GM19395 (cell line): Measurements from ENCODE around the gene WNT7A.

Experiments used
- ATAC-seq: cut with Tn5 transposase; IDR thresholded peaks from one replicate; pipeline ENCODE4 v1.9.1; 2021; ENCODE audit warnings: mild to moderate bottlenecking, moderate library complexity; ENCODE audit not compliant: unreplicated experiment

The WNT7A gene

DNA sequence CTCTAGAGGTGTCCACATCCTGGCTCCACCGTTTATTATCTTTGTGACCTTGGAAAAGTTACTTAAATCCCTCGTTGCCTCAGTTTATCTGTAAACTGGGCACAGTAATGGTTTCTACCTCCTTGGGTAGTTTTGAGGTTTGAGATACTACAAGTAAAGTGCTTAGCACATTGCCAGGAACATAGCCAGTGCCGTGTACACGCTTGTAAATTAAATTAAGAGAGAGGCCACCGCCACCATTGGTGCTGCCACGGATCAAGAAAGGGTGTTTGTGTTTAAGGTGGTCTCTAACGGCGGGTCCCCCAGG lies 5.8 kb upstream of the WNT7A start:
- no peak for ATAC-seq

DNA sequence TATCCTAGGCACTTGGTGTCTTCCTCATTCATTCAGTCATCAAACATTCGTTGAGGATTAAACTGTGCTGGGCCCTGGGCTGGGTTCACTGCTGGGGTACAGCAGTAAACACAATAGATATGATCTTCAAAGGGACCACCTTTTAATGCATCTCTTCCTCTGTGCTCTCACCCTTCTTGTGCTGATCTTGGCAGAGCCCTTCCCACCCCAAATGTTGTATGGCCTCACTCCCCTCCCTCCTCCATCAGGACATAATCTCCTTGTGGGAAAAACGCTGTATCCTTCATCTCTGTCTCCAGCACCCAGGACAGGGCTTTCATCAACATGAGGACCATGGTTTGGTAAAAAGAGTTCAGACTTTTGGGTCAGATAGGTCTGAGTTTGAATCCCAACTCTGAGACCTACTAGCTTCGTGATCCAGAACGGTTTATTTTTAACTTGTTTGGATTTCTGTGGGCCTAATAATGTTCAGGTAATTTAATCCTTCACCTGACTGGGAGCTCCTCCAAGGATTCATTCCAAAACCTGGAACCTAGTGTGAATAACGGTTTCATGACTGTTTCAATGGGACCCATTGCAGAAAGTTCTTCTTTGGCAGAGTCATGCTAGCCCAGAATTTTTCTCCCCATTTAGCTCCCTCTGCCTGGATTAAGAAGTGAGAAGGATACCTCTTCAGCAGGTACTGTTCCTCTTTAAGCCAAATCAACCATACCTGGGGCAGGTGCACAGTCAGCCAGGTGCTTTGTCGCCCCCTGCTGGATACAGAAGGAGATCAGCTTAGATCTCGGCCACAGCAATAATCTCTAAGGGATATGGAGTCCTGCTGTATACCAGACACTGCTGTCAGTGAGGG lies 5.2 kb upstream of the WNT7A start:
- peak; percentile 60 for ATAC-seq

DNA sequence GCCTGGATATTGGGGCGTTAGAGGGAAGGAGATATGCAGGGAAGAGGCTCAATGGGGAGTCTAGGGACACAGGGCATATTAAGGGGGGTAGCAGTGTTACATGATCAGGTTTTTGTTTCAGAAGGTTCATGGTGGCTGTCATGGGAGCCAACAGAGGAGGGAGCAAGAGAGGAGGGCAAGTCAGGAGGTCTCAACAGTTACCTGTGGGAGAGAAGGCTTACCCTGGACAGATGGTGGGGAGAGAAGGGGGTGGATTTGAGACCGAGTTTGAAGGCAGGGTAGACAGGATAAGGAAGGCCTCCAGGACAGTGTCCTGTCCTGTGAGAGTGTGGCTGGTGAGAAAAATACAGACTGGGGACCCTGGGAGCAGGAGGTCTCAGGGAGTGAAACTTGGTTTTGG lies 3.8 kb upstream of the WNT7A start:
- no peak for ATAC-seq

DNA sequence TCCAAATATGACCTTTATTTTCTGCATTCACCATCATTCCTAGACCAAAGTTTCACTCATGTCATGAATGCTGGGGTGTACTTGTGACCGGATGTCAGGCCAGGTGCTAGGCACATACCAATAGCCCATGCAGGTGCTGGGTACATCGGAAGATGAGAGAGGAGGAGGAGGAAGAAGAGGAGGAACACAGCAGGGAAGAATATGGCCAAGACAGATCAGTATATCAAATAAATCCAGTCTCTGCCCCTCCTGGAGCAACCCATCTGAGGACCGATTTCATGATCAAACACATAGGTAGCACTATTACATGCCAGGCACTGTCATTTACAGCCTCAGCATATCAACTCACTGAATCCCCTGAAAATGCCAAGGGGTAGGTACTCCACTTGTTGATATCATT lies 3.0 kb upstream of the WNT7A start:
- no peak for ATAC-seq

DNA sequence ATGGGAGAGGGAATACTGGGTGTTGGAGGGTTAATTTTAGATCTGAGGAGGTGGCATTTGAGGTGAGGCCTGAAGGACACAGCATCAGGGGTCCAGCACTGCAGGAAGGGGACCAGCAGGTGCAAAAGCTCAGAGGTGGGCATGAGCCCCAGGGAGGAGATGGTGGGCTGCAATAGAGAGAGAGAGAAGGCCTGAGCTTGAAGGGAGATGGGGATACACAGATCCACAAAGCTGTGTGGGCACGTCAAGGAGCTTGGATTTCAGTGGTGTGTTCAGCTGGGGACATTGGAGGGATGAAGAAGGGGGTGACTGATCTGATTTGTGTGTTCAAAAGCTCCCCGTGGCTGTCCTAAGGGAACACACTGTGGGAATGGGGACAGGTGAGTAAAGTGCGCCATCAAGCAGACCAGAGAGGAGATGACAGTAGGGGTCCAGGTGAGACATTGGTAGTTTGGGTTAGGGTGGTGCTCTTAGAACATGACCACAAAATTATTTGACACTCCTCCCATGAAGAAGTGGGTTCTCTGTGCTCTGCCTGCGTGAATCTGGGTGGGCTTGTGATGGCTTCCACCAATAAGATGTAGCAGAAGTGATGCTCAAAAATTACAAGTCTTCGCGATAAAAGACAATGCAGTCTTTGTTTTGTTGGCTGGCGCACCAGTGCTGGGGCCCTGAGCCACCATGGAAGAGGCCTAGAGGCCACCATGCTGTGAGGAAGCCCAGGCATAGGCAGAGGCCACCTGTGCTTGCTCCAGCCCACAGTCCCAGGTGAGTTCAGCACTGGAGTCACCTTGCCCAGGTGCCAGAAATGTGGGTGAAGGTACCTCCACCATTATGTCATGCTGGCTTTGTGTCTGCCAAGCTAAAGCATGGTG lies 1.9 kb upstream of the WNT7A start:
- ATAC-seq, result no peak

DNA sequence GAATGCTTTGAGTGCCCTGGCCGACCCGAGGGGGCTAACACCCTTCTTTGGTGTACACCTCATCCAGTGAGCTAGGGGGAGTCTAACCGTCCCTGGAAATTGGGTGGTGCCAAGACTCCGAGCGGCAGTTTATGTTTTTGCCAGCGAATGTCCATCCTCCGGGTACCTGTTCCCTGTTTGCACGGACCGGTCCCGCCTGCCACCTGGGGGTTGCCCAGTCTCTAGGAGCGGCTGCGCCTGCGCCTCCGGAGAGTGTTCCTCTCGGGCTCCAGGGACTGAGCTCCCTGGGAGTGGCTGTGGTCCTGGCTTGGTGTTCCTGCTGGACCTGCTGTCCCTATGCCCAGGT lies 913 bp upstream of the WNT7A start:
- no peak for ATAC-seq

DNA sequence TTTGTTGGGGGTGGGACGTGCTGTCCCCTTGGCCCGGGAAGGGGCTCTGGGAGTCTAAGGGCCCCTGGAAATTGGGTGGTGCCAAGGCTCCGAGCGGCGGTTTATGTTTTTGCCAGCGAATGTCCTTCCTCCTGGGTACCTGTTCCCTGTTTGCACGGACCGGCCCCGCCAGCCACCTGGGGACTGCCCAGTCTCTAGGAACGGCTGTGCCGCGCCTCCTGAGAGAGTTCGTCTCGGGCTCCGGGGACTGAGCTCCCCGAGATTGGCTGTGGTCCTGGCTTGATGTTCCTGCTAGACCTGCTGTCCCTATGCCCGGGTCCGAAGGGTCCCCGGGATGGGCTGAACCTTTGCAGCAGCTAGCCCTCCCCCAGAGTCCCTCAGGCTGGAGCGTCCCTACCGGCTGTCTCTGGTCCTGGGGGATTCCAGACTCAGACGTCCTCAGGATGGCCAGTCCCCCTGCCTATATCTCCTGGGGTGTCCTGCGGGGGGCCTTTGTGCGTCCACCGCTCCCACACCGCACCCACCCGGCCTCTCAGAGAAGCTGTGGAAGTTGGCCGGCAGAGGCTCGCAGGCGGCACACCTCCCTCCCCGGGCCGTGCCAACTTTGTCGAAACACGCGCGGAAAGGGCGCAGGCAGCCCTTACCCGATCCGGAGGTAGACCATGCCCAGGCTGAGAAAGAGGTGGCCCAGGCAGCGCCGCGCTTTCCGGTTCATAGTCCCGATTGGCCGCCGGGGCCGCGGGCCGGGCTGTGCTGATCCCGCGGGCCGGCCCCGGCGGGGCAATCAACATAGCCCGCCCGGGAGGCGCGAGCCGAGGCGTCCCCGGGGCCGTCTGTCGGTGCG lies 547 bp downstream of the WNT7A start:
- ATAC-seq, result no peak

DNA sequence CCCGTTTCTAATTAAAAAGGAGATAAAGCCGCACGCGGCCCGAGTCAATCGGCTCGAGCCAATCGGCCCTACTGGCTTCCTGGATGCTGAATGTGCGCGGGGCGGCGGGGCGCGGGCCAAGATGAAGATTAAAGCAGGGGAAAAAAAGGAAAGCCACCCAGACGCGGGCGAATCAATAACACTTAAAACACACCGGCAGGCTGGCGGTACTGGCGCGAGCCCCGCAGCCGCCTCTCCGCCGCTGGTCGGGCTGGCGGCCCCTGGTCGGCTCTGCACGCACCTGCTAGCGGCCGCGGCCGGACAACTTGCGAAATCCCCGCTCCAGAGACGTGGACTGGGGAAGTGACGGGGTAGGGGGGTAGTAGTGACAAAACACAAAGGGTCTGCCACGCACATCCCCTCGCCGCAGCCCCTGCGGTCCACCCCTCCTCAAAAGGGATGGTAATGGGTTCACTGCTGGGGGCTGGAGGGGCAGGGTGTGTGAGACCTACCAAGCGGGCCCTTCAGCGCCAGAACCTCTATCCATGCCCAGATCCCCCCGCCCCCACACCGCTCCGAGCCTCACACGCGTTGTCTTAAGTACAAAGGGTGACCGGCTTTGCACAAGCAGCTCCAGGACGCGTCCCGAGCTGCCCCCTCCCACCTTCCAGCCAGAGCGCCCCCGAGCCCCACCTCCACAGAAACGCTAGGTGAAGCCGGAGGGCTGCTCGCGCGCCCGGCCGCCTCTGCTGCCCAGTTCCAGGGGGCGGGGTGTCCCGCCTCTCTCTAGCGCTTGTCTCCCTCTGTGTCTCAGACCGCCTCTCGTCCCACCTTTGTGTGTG lies 1.4 kb downstream of the WNT7A start:
- ATAC-seq, result no peak

DNA sequence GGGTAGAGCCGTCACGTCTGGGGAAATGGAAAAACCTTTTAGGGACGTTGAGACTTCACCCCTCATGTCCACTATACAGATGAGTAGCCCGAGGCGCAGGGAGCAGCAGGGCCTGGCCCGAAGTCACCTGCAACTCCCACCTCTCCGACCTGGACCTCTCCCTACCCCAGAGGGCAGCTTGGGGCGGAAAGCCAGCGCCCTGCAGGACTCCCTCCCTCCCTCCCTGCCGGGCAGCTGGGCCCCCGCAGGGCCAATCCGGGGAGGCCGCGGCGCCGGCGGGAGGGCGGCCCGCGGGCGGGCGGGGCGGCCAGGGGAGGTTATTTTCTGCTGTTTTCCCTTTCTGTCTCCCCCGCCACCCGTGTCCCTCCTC lies 2.0 kb downstream of the WNT7A start:
- ATAC-seq, result no peak

DNA sequence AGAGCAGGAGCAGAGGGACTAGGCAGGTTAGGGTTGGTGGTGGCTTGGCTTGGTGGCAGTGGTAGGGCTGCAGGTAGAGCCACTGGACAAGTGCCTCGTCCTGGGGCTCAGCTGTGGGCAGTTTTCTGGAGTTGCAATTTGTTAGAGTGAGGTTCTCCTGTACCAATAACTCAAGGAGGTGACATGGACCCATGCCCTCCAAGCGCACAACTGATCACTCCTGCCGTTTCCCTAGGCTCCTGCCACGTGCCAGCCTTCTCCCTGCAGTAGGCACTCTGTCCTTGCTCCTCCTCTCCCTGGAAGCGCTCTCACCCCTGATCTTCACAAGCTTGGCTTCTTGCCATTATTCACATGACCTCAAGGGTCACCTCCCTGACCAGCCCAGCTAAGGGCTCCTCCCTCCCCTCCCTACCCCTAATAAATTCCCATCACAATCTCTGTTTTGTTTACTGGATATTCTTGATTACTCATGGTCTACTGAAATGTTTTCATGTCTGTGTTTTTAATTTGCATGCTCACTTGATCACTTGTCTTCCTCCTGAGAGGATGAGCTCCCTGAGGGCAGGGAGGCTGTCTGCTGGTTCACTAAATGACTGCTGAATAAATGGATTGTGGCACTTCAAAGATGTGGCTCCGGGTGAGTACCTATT lies 3.3 kb downstream of the WNT7A start:
- no peak for ATAC-seq

DNA sequence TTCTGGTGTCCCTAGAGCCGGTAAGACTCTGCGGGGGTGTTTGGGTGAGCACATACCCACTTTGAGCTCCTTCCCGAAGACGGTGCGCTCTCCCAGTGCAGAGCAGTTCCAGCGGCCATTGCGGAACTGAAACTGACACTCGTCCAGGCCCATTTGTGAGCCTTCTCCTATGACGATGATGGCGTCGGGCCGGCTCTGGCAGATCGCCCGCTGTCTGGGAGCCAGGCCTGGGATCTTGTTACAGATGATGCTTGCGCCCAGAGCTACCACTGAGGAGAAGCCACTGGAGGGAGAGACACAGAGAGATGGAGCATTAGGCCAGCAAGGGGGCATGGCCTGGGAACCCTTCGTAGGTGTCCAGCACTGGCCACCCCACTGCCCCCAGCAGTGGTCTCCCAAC lies 5.0 kb downstream of the WNT7A start:
- ATAC-seq, result no peak

DNA sequence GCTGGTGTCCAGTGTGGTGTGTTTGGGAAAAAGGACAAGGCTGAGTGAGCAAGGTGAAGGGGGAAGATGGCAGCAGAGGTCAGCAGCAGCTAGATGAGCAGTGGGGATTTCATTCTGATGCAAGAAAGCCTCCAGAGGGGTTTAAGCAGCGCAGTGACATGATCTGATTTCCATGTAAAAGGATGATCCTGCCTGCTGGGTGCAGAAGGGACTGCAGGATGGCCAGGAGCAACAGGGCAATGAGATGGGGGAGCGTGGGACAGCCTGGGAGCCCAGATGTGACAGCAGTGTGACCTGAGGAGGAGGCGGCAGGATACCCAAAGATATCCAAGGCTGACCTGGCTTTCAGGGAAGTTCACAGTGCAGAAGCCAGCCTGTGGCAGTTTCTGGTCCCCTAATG lies 6.1 kb downstream of the WNT7A start:
- no peak for ATAC-seq

DNA sequence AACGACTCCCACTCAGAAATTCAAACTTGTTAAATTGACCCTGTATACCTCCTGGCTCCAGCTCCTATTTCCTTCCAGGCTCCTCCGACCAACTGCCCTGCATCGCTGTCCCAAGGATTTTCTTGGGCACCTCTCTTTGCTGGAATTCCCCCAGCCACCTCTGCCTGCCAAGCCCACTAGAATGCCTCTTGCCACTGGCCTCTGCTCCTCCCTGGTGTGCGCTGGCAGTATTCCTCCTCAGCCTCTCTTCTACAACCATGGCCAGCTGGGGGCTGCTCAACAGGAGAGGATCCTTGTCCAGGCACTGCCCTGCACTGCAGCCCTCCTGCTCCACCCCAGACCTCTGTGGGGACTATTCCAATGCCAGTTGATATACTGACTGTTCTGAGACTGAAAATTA lies 7.4 kb downstream of the WNT7A start:
- no peak for ATAC-seq

DNA sequence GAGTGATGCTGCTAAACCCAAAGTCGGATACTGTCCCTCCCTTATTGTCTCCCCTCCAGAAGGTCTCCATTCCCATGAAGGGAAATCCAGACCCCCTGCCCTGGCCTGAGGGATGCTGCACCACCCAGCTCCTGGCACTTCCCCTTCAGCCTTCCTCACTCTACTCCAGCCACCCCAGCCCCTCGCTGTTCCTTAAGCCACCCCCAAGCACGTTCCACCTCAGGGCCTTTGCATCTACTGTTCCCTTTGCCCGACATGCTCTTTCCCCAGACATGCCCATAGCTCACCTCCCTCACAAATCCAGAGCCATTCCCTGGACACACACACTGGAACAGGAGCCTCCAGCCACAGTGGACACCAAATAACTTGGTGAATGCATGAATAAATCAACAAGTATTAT lies 8.1 kb downstream of the WNT7A start:
- no peak for ATAC-seq

DNA sequence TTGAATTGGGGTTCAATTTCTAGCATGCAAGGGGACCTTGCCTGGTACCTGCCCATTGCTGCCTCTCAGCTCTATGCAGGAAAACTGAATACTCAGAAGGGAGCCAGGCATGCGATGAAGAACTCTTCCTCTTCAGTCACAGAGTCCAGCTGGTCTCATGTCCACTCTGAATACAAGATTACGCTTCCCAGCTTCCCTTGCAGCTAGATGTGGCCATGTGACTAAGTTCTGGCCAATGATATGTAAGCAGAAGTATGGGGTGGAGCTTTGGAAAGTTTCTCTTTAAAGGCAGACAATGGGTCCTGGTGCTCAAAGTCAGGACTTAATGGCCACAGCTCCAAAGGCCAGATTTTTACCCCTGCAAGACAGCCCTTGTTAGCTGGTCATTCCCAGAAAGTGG lies 9.0 kb downstream of the WNT7A start:
- no peak for ATAC-seq

DNA sequence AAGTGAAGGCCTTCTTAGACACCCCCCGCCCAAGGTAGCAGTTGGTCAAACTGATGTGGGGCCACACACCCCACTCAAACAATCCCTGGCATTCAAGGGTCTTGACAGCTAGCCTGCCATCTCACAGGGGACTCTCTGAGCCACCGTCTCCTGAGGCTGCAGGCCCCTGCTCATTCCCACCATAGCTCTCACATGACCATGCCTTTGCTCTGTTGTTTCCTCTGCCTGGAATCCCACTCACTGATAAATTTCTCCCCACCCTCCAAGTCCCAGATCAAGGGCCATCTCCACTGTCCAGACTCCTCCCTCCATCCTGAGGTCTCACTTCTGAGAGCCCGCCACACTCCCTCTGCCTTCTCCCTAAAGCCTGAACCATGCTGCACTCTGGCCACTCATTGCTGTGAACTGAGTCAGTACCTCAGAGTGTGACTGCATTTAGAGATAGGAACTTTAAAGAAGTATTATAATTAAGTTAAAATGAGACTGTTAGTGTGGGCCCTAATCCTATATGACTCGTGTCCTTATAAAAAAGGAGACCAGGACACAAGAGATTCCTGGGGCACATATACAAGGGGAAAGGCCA lies 10.0 kb downstream of the WNT7A start:
- ATAC-seq, result no peak

DNA sequence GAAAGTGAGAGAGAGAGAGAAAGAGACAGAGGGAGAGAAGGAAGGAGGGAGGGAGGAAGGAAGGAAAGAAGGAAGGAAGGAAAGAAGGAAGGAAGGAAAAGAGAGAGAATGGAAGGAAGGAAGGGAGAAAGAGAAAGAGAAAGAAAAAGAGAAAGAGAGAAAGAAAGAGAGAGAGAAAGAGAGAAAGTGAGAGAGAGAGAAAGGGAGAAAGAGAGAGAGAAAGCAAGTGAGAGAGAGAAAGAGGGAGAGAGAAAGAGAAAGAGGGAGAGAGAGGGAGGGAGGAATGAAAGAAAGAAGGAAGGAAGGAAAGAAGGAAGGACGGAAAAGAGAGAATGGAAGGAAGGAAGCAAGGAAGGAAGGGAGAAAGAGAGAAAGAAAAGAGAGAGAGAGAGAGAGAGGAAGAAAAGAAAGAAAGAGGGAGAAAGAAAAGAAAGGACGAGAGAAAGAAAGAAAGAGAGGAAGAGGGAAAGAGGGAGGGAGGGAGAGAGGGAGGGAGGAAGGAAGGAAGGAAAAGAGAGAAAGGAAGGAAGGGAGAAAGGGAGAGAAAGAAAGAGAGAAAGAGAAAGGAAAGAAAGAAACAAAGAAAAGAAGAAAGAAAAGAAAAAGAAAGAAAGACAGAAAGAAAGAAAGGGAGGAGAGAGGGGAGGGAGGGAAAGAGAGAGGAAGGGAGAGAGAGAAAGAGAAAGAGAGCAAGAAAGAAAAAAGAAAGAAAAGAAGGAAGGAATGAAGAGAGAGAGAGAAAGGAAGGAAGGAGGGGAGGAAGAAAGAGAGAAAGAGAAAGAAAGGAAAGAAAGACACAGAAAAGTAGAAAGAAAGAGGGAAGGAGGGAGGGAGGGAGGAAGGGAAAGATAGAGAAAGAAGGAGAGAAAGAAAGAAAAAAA lies 10.8 kb downstream of the WNT7A start:
- ATAC-seq, result no peak

DNA sequence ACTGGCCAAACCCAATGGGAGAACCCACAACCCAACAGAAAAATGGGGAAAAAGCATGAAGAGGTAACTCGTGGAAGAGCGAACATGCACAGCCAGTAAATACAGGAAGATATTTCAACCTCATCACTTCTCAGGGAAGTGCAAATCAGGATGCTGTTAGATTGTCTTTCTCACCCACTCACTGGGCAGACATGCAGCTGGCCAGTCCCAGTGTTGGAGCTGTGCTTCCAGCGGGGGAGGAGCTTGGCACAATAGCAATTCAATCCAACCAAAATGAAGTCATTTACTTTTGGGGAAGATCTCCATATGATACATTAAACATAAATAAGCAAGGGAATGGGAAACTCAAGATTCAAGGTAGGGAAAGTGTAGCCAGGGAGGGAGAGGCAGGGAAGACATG lies 12.1 kb downstream of the WNT7A start:
- no peak for ATAC-seq
